ENCODE data around the gene UBE2H. TPM values are rescaled to one million over a fixed set of nuclear protein-coding genes. Genes with fewer than 3 reads are reported as not detected.

Gene UBE2H
- total RNA-seq, 1 experiment from 2014 or later, result 75.1 TPM

DNA sequence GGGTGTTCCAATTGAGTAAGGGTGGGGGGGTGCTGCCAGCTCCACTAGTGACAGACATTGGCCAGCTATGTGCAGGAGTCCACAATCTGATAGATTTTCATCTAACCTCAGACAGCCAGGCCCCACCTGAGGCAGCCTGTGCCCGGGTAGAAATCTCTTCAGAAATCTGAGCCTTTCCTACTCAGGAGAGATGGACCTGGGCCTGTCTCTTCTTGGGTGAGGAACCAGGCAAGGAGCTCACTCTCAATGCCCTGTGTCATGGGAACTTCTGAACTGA is 86.9 kb downstream of the UBE2H start:
- H3K4me1 Mint-ChIP-seq, result peaks cover 29 to 36% of the 10 kb centered on the region in 2 experiments
- DNase-seq, result no peak
- Histone ChIP-seq H3K23me2 (ENCODE audit: insufficient read length, low read depth, low read length, poor library complexity, severe bottlenecking) (no peaks in the 10 kb centered on the region), H2BK5ac (ENCODE audit: insufficient read length, low read length) (no peak overlapping the region), H4K20me1 (ENCODE audit: control insufficient read depth, insufficient read depth, insufficient read length) (no peaks in the 10 kb centered on the region), H3K4ac (ENCODE audit: low read depth, low read length) (no peak overlapping the region), H3K18ac (ENCODE audit: insufficient read length, low read depth, low read length) (no peak overlapping the region), H3T11ph (ENCODE audit: low read length) (no peak overlapping the region), H3K4me2 (ENCODE audit: insufficient read depth, insufficient read length, low read length) (no peak overlapping the region), H2BK20ac (ENCODE audit: low read depth, low read length, poor library complexity, severe bottlenecking) (no peak overlapping the region), H3K79me2 (ENCODE audit: insufficient read depth, low read length) (no peaks in the 10 kb centered on the region; the same call in 1 of the 2 replicates), H3K27me3 (ENCODE audit: insufficient read depth, low read length) (no peaks in the 10 kb centered on the region), H2AFZ (ENCODE audit: low read length) (no peak overlapping the region), H3K27ac (ENCODE audit: insufficient read length, low read depth, low read length) (no peak overlapping the region), H4K5ac (ENCODE audit: insufficient read length, low read depth, low read length) (no peak overlapping the region), H2BK12ac (ENCODE audit: insufficient read length, low read depth, low read length) (no peak overlapping the region), H2BK15ac (ENCODE audit: low read depth, low read length) (no peak overlapping the region), H4K8ac (replicated peaks; ENCODE audit: insufficient read length, low read depth, low read length) (no peak overlapping the region), H3K56ac (ENCODE audit: insufficient read length, low read depth, low read length) (no peak overlapping the region), H3K23ac (ENCODE audit: insufficient read length, low read depth, low read length) (no peak overlapping the region), H4K91ac (ENCODE audit: insufficient read length, low read depth, low read length) (no peak overlapping the region), H3K79me1 (ENCODE audit: insufficient read depth, low read depth, low read length, poor library complexity, severe bottlenecking) (peaks cover 2% of the 10 kb centered on the region), H3K14ac (ENCODE audit: insufficient read depth, low read length) (no peak overlapping the region), H3K9ac (ENCODE audit: extremely low read depth, insufficient read length, low read length) (no peak overlapping the region), H3K9me3 (ENCODE audit: control insufficient read depth, low read depth, low read length) (no peaks in the 10 kb centered on the region), H3K4me1 (ENCODE audit: insufficient read depth, low read length) (peaks cover 8% of the 10 kb centered on the region), H2AK5ac (ENCODE audit: insufficient read length, low read length) (no peak overlapping the region), H2BK120ac (ENCODE audit: low read depth, low read length, poor library complexity, severe bottlenecking) (no peak overlapping the region)
- H3K9me3 Mint-ChIP-seq, result no peaks in the 10 kb centered on the region
- H3K27me3 Mint-ChIP-seq (ENCODE audit: low read depth), result no peaks in the 10 kb centered on the region
- peak overlapping the region; percentile 10 to 82 (median 81); a peak in 3 of 7 replicates for H3K27ac Mint-ChIP-seq
- TF ChIP-seq, protein P1, sequence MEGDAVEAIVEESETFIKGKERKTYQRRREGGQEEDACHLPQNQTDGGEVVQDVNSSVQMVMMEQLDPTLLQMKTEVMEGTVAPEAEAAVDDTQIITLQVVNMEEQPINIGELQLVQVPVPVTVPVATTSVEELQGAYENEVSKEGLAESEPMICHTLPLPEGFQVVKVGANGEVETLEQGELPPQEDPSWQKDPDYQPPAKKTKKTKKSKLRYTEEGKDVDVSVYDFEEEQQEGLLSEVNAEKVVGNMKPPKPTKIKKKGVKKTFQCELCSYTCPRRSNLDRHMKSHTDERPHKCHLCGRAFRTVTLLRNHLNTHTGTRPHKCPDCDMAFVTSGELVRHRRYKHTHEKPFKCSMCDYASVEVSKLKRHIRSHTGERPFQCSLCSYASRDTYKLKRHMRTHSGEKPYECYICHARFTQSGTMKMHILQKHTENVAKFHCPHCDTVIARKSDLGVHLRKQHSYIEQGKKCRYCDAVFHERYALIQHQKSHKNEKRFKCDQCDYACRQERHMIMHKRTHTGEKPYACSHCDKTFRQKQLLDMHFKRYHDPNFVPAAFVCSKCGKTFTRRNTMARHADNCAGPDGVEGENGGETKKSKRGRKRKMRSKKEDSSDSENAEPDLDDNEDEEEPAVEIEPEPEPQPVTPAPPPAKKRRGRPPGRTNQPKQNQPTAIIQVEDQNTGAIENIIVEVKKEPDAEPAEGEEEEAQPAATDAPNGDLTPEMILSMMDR (conservative IDR thresholded peaks at IDR 0.05), result no peak
- H3K4me3 Mint-ChIP-seq, result no peak overlapping the region
- no CpG with 5 or more reads among the region's 1 CpG for WGBS (ENCODE audit: extremely low coverage, insufficient read length, low lambda C conversion rate)
- peaks cover 5 to 8% (median 6%) of the 10 kb centered on the region in 3 experiments; a peak in 6 of 7 replicates for H3K36me3 Mint-ChIP-seq (ENCODE audit: insufficient read depth in 1 of 3, low read depth in 3 of 3)
